K562 (cell line): ENCODE results near the gene ZSWIM4. TPM values are rescaled to one million over a fixed set of nuclear protein-coding genes. Genes with fewer than 3 reads are reported as not detected.

Source experiments
- ATAC-seq: fragments of 200-7000 bp; cut with Tn5 transposase; 3 replicates; pipeline ENCODE4 v1.9.1; 2020; ENCODE audit warnings: moderate library complexity
- BruUV-seq: library from RNA; stranded (reverse); fragments of 400-500 nt; replicated peaks from 2 replicates; lab custom pipeline; 2021; lab: Mats Ljungman, UMichigan
- CTCF ChIA-PET: fragments of 300-600 bp; formaldehyde crosslinking; extraction: SDS; loops from one replicate; lab custom pipeline; 2021; ENCODE audit warnings: low intra/inter-chr PET ratio; lab: Yijun Ruan, JAX
- POLR2A ChIA-PET: fragments of 300-600, 350-650 bp; sonication (Branson Sonifier 250); formaldehyde crosslinking; extraction: SDS; loops from one replicate; lab custom pipeline; 2021; ENCODE audit warnings: antibody characterized with exemption, inconsistent platforms; lab: Yijun Ruan, JAX
- DNase-seq, 4 experiments: peaks; one replicate each; pipeline versions ENCODE4 v3.0.0 to v3.0.0-alpha.2; 2011 to 2018; ENCODE audit warnings: low spot score in 3 of 4, mixed read lengths in 3 of 4; ENCODE audit errors: extremely low read depth in 1 of 4
- FAIRE-seq: peaks from 2 replicates; lab custom pipeline; 2011; peaks lifted over from hg19 to GRCh38; lab: Jason Lieb, UNC
- H2AFZ ChIP-seq: 2 replicates; pipeline ENCODE4 v1.6.0; 2011; ENCODE audit warnings: low read depth, low read length, control low read depth, inconsistent platforms
- H3K27ac ChIP-seq: fragments of 200-600 bp; 3 replicates; pipeline ENCODE4 v1.8.0; 2011; ENCODE audit warnings: low read depth, mild to moderate bottlenecking, control low read depth, inconsistent platforms, low read length, moderate library complexity, mixed read lengths; ENCODE audit errors: extremely low read depth
- H3K27me3 ChIP-seq, 2 experiments: fragments of 300-600 bp in 1 of 2; 2 replicates in 1 of 2; 3 replicates in 1 of 2; pipeline versions ENCODE4 v1.6.0 to v1.8.0; 2011; ENCODE audit warnings: inconsistent platforms in 2 of 2, low read length in 2 of 2, mild to moderate bottlenecking in 1 of 2, mixed read lengths in 1 of 2, moderate library complexity in 1 of 2; ENCODE audit not compliant: control insufficient read depth in 2 of 2, insufficient read depth in 2 of 2
- H3K36me3 ChIP-seq: fragments of 300-600 bp; 3 replicates; pipeline ENCODE4 v1.8.0; 2011; ENCODE audit warnings: mild to moderate bottlenecking, low read length, inconsistent platforms; ENCODE audit not compliant: control insufficient read depth, insufficient read depth
- H3K4me1 ChIP-seq, 2 experiments: fragments of 200-600 bp in 1 of 2; replicated peaks in 1 of 2; 2 replicates in 1 of 2; 3 replicates in 1 of 2; pipeline versions ENCODE4 v1.5.1 to v1.8.0; 2011; ENCODE audit warnings: inconsistent platforms in 2 of 2, low read length in 2 of 2, mild to moderate bottlenecking in 1 of 2, mixed read lengths in 1 of 2, moderate library complexity in 1 of 2; ENCODE audit not compliant: control insufficient read depth in 2 of 2, insufficient read depth in 2 of 2
- H3K4me2 ChIP-seq: 2 replicates; pipeline ENCODE4 v1.6.1; 2011; ENCODE audit warnings: low read length, control low read depth, inconsistent platforms, mixed read lengths; ENCODE audit not compliant: insufficient read depth
- H3K4me3 ChIP-seq: fragments of 200-600 bp; sonication (generic), shearing (Covaris generic); 2 replicates; pipeline ENCODE4 v1.5.1; 2016; ENCODE audit warnings: control low read depth, inconsistent platforms
- H3K79me2 ChIP-seq: fragments of 200-600 bp; 3 replicates; pipeline ENCODE4 v1.8.0; 2011; ENCODE audit warnings: low read length, inconsistent platforms; ENCODE audit not compliant: control insufficient read depth, insufficient read depth
- H3K9ac ChIP-seq, 2 experiments: 2 replicates each; pipeline versions ENCODE4 v1.6.0 to v1.6.1; 2011; ENCODE audit warnings: low read depth in 2 of 2, low read length in 2 of 2, control low read depth in 1 of 2, inconsistent platforms in 1 of 2, mild to moderate bottlenecking in 1 of 2, mixed read lengths in 1 of 2; ENCODE audit not compliant: insufficient read depth in 1 of 2
- H3K9me1 ChIP-seq: one replicate; pipeline ENCODE4 v1.6.0; 2011; ENCODE audit warnings: inconsistent platforms, mild to moderate bottlenecking, low read length, moderate library complexity; ENCODE audit not compliant: control insufficient read depth, insufficient read depth
- H3K9me3 ChIP-seq: replicated peaks from 2 replicates; pipeline ENCODE4 v1.5.1; 2011; ENCODE audit warnings: low read depth, low read length, inconsistent platforms; ENCODE audit not compliant: control insufficient read depth, insufficient read depth
- H4K20me1 ChIP-seq: replicated peaks from 2 replicates; pipeline ENCODE4 v1.6.1; 2011; ENCODE audit warnings: low read length, inconsistent platforms, mixed read lengths; ENCODE audit not compliant: control insufficient read depth, insufficient read depth
- ASH1L ChIP-seq: fragments of 450-650 bp; IDR thresholded peaks from 2 replicates; pipeline ENCODE4 v1.6.1; 2018; ENCODE audit warnings: borderline replicate concordance, mild to moderate bottlenecking, low read depth; ENCODE audit not compliant: partially characterized antibody
- BDP1 ChIP-seq: IDR thresholded peaks from 3 replicates; pipeline ENCODE4 v1.6.1; 2011; ENCODE audit not compliant: insufficient read length, insufficient read depth
- GTF2F1 ChIP-seq: IDR thresholded peaks from 2 replicates; pipeline ENCODE4 v1.6.1; 2011; ENCODE audit warnings: low read depth, low read length, improper control_type of control experiment
- RBM25 ChIP-seq: fragments of 200-400 bp; formaldehyde crosslinking; IDR thresholded peaks from 2 replicates; pipeline ENCODE4 v1.6.1; 2018; ENCODE audit warnings: low read length, low read depth, moderate library complexity; ENCODE audit not compliant: severe bottlenecking
- ZBTB33 ChIP-seq: sonication (generic); formaldehyde crosslinking; IDR thresholded peaks from 2 replicates; pipeline ENCODE4 v1.8.1; 2023; ENCODE audit warnings: mild to moderate bottlenecking, missing genetic modification reagents
- ZNF121 ChIP-seq: sonication (generic); formaldehyde crosslinking; conservative IDR thresholded peaks from 2 replicates; pipeline ENCODE4 v1.8.0; 2022; ENCODE audit warnings: missing genetic modification reagents
- WGBS: fragments of 100-300 bp; shearing (Covaris generic); methylation state at CpG from one replicate; pipeline ENCODE4 v1.1.6; 2016; ENCODE audit warnings: low coverage, mixed read lengths; ENCODE audit not compliant: insufficient coverage; ENCODE audit errors: missing lambda C conversion rate; 5-methylcytosine and 5-hydroxymethylcytosine counted together
- in situ Hi-C: fragments of 300-500 bp; cut with MboI; formaldehyde crosslinking; loops from 4 replicates; pipeline ENCODE4 v1.15.0; 2018; ENCODE audit warnings: inconsistent platforms, mixed read lengths
- intact Hi-C: fragments of 100-400 bp; cut with micrococcal nuclease; formaldehyde crosslinking; loops from 2 replicates; pipeline ENCODE4 v1.14.2; 2022
- polyA plus RNA-seq, 8 experiments: library from polyadenylated mRNA; depleted of rRNA in 4 of 8; stranded (reverse) in 5 of 8; unstranded in 3 of 8; fragments of >200 nt; fragmentation: Nextera tagmentation in 2 of 8; fragmentation: Illumina TruSeq in 1 of 8; extraction: Ambion mirVana in 2 of 8; extraction: Trizol in 1 of 8; gene quantifications; 2 replicates each; pipeline versions ENCODE4 v1.2.1 to v1.2.3, GENCODE V29; 2011 to 2014; ENCODE audit warnings: inconsistent platforms in 1 of 8, missing spikeins in 1 of 8
- total RNA-seq, 7 experiments: library from RNA; depleted of rRNA in 6 of 7; stranded (reverse); fragments of >200 nt in 6 of 7; fragmentation: Illumina TruSeq in 2 of 7; extraction: Trizol in 2 of 7; gene quantifications; 2 replicates each; pipeline versions ENCODE4 v1.2.1 to v1.2.3, GENCODE V29; 2011 to 2021; ENCODE audit warnings: low replicate concordance in 1 of 7
- TF ChIP-seq, protein P1 (sequence below): sonication (generic); formaldehyde crosslinking; IDR thresholded peaks from 2 replicates; pipeline ENCODE4 v1.8.1; 2023; ENCODE audit warnings: missing genetic modification reagents, mild to moderate bottlenecking, borderline replicate concordance

ZSWIM4 gene
- total and polyA plus RNA-seq, 9 of the 15 experiments (the other 6 are each of a cell fraction or from before 2014, with no cell fraction given): 0.25 to 3.7 (median 0.79) TPM; not detected in 2

DNA sequence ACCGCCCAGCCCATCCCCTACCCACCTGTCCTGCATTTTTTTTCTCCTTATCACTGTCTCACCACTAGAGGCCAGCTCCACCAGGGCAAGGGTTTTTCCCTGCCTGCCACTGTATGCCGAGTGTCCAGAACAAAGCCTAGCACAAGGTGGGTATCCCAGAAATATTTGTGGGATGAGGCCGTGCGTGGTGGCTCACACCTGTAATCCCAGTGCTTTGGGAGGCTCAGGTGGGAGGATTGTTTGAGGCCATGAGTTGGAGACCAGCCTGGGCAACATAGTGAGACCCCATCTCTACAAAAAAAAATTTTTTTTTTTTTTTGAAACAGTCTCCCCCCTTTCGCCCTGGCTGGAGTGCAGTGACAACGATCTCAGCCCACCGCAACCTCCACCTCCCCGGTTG lies 33.8 kb upstream of the ZSWIM4 start:
- no peak overlapping the region for H3K9ac ChIP-seq
- peak; percentile 55 for TF ChIP-seq RBM25
- TF ChIP-seq ZNF121 (CRISPR knock-in tag): peak; percentile 99
- no peak for TF ChIP-seq ASH1L
- no peak for TF ChIP-seq GTF2F1
- H3K4me1 ChIP-seq: peaks cover 7 to 43% of the 10 kb centered on the region in 2 experiments; a peak in 3 of 5 replicates
- intact Hi-C loops (no loop called here), in situ Hi-C loops (no loop called here)
- no peaks in the 10 kb centered on the region for H4K20me1 ChIP-seq
- H3K79me2 ChIP-seq: peaks cover 26% of the 10 kb centered on the region
- no peak for FAIRE-seq
- no peaks in the 10 kb centered on the region for H3K9me1 ChIP-seq
- H3K4me3 ChIP-seq: no peak overlapping the region
- peaks cover 64% of the 10 kb centered on the region; the same call in 1 of the 3 replicates for H3K36me3 ChIP-seq
- H3K27me3 ChIP-seq: no peaks in the 10 kb centered on the region
- ChIA-PET POLR2A (interaction anchor here (0.9 to 1.3 kb wide), 3 partner anchors 12 to 95 kb away, joined by 3 to 5 read pairs (median 4); a partner anchor contains a TSS), CTCF (no interaction called here)
- 96% methylated on average over 7 of the region's 8 CpGs for WGBS
- no peak overlapping the region for H3K4me2 ChIP-seq
- no peak overlapping the region for H2AFZ ChIP-seq
- BruUV-seq: no TSS peak
- ATAC-seq: no peak
- H3K27ac ChIP-seq: no peak overlapping the region
- no peaks in the 10 kb centered on the region for H3K9me3 ChIP-seq
- DNase-seq: no peak

DNA sequence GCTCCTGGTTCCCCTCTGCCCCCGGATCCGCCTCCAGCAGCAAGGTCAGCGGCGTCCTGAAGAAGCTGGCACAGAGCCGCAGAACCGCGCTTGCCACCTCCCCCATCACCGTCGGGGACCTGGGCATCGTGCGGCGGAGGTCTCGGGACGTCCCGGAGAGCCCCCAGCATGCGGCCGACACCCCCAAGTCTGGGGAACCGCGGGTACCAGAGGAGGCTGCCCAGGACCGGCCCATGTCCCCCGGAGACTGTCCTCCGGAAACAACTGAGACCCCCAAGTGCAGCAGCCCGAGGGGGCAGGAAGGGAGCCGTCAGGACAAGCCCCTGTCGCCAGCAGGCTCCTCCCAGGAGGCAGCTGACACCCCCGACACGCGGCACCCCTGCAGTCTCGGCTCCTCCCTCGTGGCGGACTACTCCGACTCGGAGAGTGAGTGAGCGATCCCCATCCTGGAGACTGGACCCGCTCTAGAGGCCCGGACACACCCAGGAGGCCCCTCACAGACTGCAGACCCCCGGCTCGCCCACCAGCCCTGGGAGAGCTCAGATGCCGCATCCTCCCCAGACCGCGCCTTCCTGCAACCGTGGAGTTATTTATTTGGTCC lies 32.5 kb upstream of the ZSWIM4 start:
- ChIA-PET CTCF (no interaction called here), POLR2A (interaction anchor here (0.5 to 0.7 kb wide), 2 partner anchors 11 to 116 kb away, joined by 3 read pairs; partner anchors contain the start of gene C19orf53)
- no peak for FAIRE-seq
- TF ChIP-seq BDP1 (no peak), ZBTB33 (CRISPR knock-in tag) (peak; percentile 94)
- TF ChIP-seq, protein P1, sequence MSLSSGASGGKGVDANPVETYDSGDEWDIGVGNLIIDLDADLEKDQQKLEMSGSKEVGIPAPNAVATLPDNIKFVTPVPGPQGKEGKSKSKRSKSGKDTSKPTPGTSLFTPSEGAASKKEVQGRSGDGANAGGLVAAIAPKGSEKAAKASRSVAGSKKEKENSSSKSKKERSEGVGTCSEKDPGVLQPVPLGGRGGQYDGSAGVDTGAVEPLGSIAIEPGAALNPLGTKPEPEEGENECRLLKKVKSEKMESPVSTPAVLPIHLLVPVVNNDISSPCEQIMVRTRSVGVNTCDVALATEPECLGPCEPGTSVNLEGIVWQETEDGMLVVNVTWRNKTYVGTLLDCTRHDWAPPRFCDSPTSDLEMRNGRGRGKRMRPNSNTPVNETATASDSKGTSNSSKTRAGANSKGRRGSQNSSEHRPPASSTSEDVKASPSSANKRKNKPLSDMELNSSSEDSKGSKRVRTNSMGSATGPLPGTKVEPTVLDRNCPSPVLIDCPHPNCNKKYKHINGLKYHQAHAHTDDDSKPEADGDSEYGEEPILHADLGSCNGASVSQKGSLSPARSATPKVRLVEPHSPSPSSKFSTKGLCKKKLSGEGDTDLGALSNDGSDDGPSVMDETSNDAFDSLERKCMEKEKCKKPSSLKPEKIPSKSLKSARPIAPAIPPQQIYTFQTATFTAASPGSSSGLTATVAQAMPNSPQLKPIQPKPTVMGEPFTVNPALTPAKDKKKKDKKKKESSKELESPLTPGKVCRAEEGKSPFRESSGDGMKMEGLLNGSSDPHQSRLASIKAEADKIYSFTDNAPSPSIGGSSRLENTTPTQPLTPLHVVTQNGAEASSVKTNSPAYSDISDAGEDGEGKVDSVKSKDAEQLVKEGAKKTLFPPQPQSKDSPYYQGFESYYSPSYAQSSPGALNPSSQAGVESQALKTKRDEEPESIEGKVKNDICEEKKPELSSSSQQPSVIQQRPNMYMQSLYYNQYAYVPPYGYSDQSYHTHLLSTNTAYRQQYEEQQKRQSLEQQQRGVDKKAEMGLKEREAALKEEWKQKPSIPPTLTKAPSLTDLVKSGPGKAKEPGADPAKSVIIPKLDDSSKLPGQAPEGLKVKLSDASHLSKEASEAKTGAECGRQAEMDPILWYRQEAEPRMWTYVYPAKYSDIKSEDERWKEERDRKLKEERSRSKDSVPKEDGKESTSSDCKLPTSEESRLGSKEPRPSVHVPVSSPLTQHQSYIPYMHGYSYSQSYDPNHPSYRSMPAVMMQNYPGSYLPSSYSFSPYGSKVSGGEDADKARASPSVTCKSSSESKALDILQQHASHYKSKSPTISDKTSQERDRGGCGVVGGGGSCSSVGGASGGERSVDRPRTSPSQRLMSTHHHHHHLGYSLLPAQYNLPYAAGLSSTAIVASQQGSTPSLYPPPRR (CRISPR knock-in tag): no peak

More for the DNA sequence above, 32.5 kb upstream of the ZSWIM4 start:
- in situ Hi-C loops (no loop called here), intact Hi-C loops (no loop called here)
- Histone ChIP-seq H3K9me3 (no peaks in the 10 kb centered on the region), H3K27me3 (no peaks in the 10 kb centered on the region), H3K36me3 (peaks cover 60% of the 10 kb centered on the region; the same call in 1 of the 3 replicates), H3K9me1 (no peaks in the 10 kb centered on the region), H3K4me3 (no peak overlapping the region), H3K27ac (no peak overlapping the region), H3K4me1 (peaks cover 7 to 43% of the 10 kb centered on the region in 2 experiments; a peak in 3 of 5 replicates), H4K20me1 (no peaks in the 10 kb centered on the region), H2AFZ (no peak overlapping the region), H3K79me2 (peaks cover 28% of the 10 kb centered on the region), H3K9ac (peak overlapping the region in 1 of 2 experiments; percentile 14; a peak in 2 of 4 replicates), H3K4me2 (no peak overlapping the region)
- no TSS peak for BruUV-seq
- 94% methylated on average over 33 of the region's 42 CpGs for WGBS
- DNase-seq (no peak), ATAC-seq (no peak)
